A549 treated with CpdA at 1 μM for 4 hours (cell line): ENCODE data around the gene MRPS34. TPM values are rescaled to one million over a fixed set of nuclear protein-coding genes. Genes with fewer than 3 reads are reported as not detected.

Experiments
- total RNA-seq: library from RNA; stranded (reverse); fragments of 200-300 nt; extraction: Qiagen RNA extraction; gene quantifications from 5 replicates; pipeline ENCODE4 v1.2.3, GENCODE V29; 2022; ENCODE audit warnings: low read depth

MRPS34 gene
- 159 to 264 TPM (median 239 TPM) in 5 replicates for total RNA-seq

GRCh38 chr16:1772908-1773702 lies at the start of gene MRPS34:
Gene MRPS34, minus strand, starts transcription at chr16:1773134. Its CDS starts 15 bp downstream, at chr16:1773119.

GRCh38 chr16:1793578-1794220 lies 20.8 kb upstream of the MRPS34 start, which contains the start of gene IGFALS:
Gene IGFALS, minus strand, starts transcription at chr16:1793705. Its CDS starts 53 bp downstream, at chr16:1793652.

GRCh38 chr16:1782408-1783264 lies 9.7 kb upstream of the MRPS34 start, which contains the start of the genes NUBP2 and SPSB3:
Gene NUBP2, plus strand, starts transcription at chr16:1782960. Its CDS starts 61 bp downstream, at chr16:1783021.
Gene SPSB3, minus strand, starts transcription at chr16:1782571. Its CDS starts 1,088 bp downstream, at chr16:1781483.

DNA sequence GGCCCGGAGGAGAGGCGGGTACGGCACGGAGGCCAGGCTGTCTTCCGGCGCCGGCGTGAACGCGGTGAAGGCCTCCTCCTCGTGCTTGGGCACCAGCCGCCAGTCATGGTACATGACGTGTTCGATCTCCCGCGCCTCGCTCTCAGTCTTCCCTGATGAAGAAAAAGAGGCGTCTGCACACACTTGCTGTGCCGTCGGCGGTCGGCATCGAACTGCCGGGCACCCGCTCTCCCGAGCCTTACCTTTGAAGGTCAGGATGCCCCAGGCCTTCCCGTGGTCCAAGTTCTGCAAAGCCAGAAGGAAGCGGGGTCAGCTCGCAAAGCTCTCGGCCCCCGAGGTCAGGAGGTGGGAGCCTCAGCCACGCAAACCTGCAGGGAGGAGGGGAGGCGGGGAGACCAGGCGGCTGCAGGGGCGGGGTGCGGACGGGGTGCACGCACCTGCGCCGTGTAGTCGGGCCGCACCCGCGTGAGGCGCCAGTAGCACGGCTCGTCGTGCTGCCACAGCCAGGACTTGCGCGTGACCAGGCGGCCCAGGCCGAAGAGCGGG lies 499 bp downstream of the MRPS34 start, which contains the start of gene EME2:
Gene EME2, plus strand, starts transcription at position 449 of the 546 bp plus-strand sequence. CDS start 418 bp downstream, outside the sequence.

GRCh38 chr16:1771188-1771863 lies 1.6 kb downstream of the MRPS34 start, which contains the start of gene NME3:
Gene NME3, minus strand, starts transcription at chr16:1771543. Its CDS starts 9 bp downstream, at chr16:1771534.

Other genes with a start within 250 kb of the MRPS34 start
- not detected in 5 replicates for gene TMEM204, start 239.5 kb downstream of the MRPS34 start, total RNA-seq
- 8.1 to 11.0 TPM (median 8.7 TPM) in 5 replicates for gene IFT140, start 161.1 kb downstream of the MRPS34 start, total RNA-seq
- 13.9 to 17.3 TPM (median 16.1 TPM) in 5 replicates for gene CRAMP1, start 160.8 kb downstream of the MRPS34 start, total RNA-seq
- gene JPT2, start 94.9 kb downstream of the MRPS34 start, total RNA-seq = 168 to 223 TPM (median 172 TPM) in 5 replicates
- 44.6 to 62.9 TPM (median 50.1 TPM) in 5 replicates for gene MAPK8IP3, start 66.9 kb downstream of the MRPS34 start, total RNA-seq
- 25.3 to 62.4 TPM (median 54.1 TPM) in 5 replicates for gene NME3, start 1.6 kb downstream of the MRPS34 start, total RNA-seq
- 7.4 to 11.9 TPM (median 9.4 TPM) in 5 replicates for gene EME2, start 324 bp downstream of the MRPS34 start, total RNA-seq
- 15.8 to 27.6 TPM (median 22.9 TPM) in 5 replicates for gene SPSB3, start 9.4 kb upstream of the MRPS34 start, total RNA-seq
- 54.3 to 94.0 TPM (median 82.4 TPM) in 5 replicates for gene NUBP2, start 9.8 kb upstream of the MRPS34 start, total RNA-seq
- 0.08 to 0.09 TPM in 2 of 5 replicates, not detected in the others for gene IGFALS, start 20.6 kb upstream of the MRPS34 start, total RNA-seq
- 57.1 to 73.9 TPM (median 66.5 TPM) in 5 replicates for gene HAGH, start 53.7 kb upstream of the MRPS34 start, total RNA-seq
- 41.5 to 50.7 TPM (median 48.3 TPM) in 5 replicates for gene FAHD1, start 54.1 kb upstream of the MRPS34 start, total RNA-seq
- 1.5 to 3.1 TPM (median 1.7 TPM) in 5 replicates for gene MEIOB, start 99.0 kb upstream of the MRPS34 start, total RNA-seq
- gene HS3ST6, start 145.3 kb upstream of the MRPS34 start, total RNA-seq = 1.9 to 3.7 TPM (median 3.2 TPM) in 5 replicates
- 24.4 to 35.7 TPM (median 31.6 TPM) in 5 replicates for gene MSRB1, start 170.1 kb upstream of the MRPS34 start, total RNA-seq
- gene RPL3L, start 181.6 kb upstream of the MRPS34 start, total RNA-seq = 0.05 TPM in 1 of 5 replicates, not detected in the others
- 247 to 298 TPM (median 257 TPM) in 5 replicates for gene NDUFB10, start 186.4 kb upstream of the MRPS34 start, total RNA-seq
- 3,412 to 5,470 TPM (median 5,215 TPM) in 5 replicates for gene RPS2, start 191.7 kb upstream of the MRPS34 start, total RNA-seq
- gene RNF151, start 193.7 kb upstream of the MRPS34 start, total RNA-seq = not detected in 5 replicates
- gene TBL3, start 198.9 kb upstream of the MRPS34 start, total RNA-seq = 27.7 to 41.2 TPM (median 34.8 TPM) in 5 replicates
- gene NOXO1, start 208.3 kb upstream of the MRPS34 start, total RNA-seq = 0.12 to 0.33 TPM (median 0.25 TPM) in 4 of 5 replicates, not detected in the other
- 22.5 to 42.5 TPM (median 40.1 TPM) in 5 replicates for gene GFER, start 211.1 kb upstream of the MRPS34 start, total RNA-seq
- 6.3 to 8.3 TPM (median 6.5 TPM) in 5 replicates for gene SYNGR3, start 216.8 kb upstream of the MRPS34 start, total RNA-seq
- 45.0 to 61.1 TPM (median 54.0 TPM) in 5 replicates for gene ZNF598, start 236.7 kb upstream of the MRPS34 start, total RNA-seq
- 0.79 to 1.5 TPM (median 1.2 TPM) in 4 of 5 replicates, not detected in the other for gene NPW, start 246.7 kb upstream of the MRPS34 start, total RNA-seq